ENCODE results near the gene C16orf74. TPM values are rescaled to one million over a fixed set of nuclear protein-coding genes. Genes with fewer than 3 reads are reported as not detected.
A peak's percentile ranks its signal among the peaks of the same experiment; 100 is the strongest.

Gene C16orf74
- total RNA-seq, 2 donors from 2014 or later = 0.52 to 1.6 TPM

DNA sequence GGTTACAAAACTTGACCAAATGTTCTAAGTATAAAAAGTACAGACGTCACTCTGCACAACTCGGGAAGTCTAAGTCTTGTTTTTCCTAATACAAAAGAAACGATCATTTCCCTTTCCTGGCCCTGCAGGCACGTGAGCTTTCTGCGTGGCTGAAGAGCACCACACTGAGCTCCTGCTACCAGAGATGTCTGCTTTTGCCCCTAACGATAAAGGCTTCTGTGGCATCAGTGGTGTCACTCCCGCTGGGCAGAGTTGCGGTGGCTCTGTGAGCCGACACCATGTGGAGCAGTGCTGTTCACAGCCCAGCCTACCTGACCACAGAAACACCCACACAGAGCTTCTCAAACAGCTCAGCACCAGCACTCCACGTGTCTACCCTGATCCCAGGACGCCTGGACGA lies 28.0 kb upstream of the C16orf74 start:
- intact Hi-C loops (cut with DNase I, micrococcal nuclease) = no loop called here
- ATAC-seq (no peak), DNase-seq (no peak)

GRCh38 chr16:85777583-85778310 lies 26.9 kb upstream of the C16orf74 start:
- ATAC-seq (no peak), DNase-seq (no peak)
- intact Hi-C loops (cut with DNase I, micrococcal nuclease) = no loop called here

GRCh38 chr16:85774811-85775210 lies 23.9 kb upstream of the C16orf74 start:
- ATAC-seq (no peak), DNase-seq (no peak)
- intact Hi-C loops (cut with DNase I, micrococcal nuclease) = no loop called here

DNA sequence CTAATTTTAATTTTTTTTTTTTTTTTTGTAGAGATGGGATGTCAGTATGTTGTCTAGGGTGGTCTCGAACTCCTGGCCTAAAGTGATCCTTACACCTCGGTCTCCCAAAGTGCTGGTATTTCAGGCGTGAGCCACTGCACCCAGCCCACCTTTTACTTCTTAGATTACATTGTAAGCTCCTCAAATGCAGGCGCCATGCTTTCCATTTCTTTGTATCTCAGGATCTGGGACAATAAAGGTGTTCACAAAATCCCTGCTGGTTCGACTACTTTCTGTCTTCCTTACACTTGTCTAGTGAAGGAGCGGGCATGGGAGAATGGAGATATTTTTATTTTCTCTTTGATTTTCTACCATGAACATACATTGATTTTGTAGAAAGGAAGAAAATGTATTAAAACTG lies 23.2 kb upstream of the C16orf74 start:
- no peak for DNase-seq
- intact Hi-C loops (cut with DNase I, micrococcal nuclease) = no loop called here
- no peak for ATAC-seq

- intact Hi-C loops (cut with DNase I, micrococcal nuclease) = no loop called here
- ATAC-seq (no peak), DNase-seq (no peak)
Observed at GRCh38 chr16:85773044-85773443, 22.1 kb upstream of the C16orf74 start.

DNA sequence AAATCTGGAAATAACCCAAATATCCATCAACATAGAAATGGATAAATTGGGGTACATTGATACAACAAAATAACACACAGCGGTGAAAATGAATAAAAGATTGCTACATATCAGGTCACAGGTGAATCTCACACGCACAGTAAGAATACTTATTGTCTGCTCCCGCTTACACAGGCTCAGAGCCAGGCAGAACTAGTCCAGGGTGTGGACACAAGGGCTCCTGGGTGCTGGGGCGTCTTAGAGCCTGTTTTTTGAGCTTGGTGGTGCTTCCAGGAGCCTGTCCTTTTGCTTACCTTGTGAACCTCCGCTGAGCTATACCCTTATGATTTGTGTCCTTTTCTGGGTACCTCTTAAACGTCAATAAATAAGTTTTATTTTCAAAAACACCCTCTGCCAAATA lies 19.8 kb upstream of the C16orf74 start:
- intact Hi-C loops (cut with DNase I, micrococcal nuclease) = no loop called here
- DNase-seq = no peak
- ATAC-seq = no peak

GRCh38 chr16:85768199-85768598 lies 17.3 kb upstream of the C16orf74 start:
- ATAC-seq = no peak
- intact Hi-C loops (cut with DNase I, micrococcal nuclease) = no loop called here
- DNase-seq = no peak

DNA sequence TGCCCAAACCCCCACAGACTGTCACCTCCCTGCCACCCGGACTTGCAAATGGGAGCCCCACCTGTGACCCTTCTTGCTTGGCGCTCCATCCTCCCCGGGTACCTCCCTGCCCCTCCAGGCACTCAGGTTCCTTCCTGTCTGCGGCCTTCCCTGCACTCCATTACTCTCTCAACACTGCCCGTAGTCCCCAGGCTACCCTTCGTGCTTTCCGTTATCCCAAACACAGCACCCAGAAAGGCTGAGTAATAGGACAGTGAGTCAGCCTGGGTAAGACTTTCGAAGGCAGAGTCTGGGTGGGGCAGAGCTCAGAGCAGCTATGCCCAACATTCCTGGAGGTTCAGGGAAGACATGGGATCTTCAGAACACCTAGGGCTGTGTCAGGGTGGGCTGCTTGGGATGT lies 16.6 kb upstream of the C16orf74 start:
- intact Hi-C loops (cut with DNase I, micrococcal nuclease) = no loop called here
- ATAC-seq (no peak), DNase-seq (no peak)

- ATAC-seq (no peak), DNase-seq (no peak)
- intact Hi-C loops (cut with DNase I, micrococcal nuclease) = no loop called here
Observed at GRCh38 chr16:85765767-85766166, 14.9 kb upstream of the C16orf74 start.

GRCh38 chr16:85765211-85765610 lies 14.3 kb upstream of the C16orf74 start:
- intact Hi-C loops (cut with DNase I, micrococcal nuclease) = no loop called here
- DNase-seq (no peak), ATAC-seq (no peak)

- DNase-seq (no peak), ATAC-seq (no peak)
- intact Hi-C loops (cut with DNase I, micrococcal nuclease) = no loop called here
Observed at GRCh38 chr16:85763616-85764015, 12.7 kb upstream of the C16orf74 start.

- DNase-seq (no peak), ATAC-seq (no peak)
- intact Hi-C loops (cut with DNase I, micrococcal nuclease) = no loop called here
Observed at GRCh38 chr16:85762970-85763369, 12.1 kb upstream of the C16orf74 start.

DNA sequence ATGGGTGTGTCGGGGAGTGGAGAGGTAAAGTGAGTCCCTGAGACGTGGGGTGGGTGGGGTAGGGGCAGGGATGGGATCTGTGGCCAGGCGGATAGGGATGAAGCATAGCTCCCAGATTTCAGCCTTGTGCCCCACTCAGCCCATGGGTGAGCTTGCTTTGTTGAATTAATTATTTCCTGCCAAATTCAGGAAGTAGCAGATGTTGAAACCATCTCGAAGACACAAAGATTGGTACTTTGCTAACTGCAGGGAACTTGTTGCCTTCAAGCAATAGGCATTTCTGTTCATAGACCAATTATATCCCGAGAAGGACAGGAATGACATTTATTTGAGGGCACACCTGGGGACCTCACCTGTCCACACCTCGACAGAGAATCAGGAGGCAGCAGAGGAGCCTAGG lies 11.0 kb upstream of the C16orf74 start:
- intact Hi-C loops (cut with DNase I, micrococcal nuclease) = no loop called here
- ATAC-seq (no peak), DNase-seq (no peak)

DNA sequence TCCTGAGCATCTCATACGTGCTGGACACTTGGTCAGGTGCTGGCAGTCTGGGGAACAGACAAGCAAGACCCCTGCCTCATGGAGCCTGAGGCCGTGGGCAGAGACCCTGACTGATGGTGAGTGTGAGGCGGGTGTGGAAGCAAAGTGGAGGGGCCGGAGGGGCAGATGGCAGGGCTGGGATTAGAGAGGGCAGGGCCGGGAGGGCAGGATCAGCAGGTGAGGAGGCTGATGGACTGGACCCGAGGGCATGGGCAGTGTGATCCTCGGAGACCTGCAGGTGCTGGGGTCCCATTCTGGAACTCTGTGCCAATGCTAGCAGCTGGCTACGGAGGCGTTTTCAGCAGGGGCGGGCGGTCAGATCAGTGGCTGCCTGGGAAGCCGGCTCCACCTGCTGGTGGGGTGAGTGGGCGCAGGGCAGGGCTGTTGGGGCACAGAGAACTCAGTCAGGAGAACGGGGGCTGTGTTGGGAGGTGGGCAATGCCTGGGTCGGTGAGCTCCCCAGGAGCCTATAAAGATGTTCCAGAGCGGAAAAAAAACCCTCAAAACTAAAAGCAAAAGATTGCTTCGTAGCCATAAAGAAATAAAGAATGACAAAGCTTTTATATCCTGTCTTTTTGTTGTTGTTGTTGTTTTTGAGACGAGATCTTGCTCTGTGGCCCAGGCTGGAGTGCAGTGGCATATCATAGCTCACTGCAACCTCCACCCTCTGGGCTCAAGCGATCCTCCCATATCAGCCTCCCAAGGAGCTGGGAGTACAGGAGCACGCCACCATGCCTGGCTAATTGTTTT lies 8.9 kb upstream of the C16orf74 start:
- ATAC-seq (peak; percentile 78), DNase-seq (peak in 1 of 2 donors; percentile 67)
- intact Hi-C loops (cut with DNase I, micrococcal nuclease) = no loop called here

DNA sequence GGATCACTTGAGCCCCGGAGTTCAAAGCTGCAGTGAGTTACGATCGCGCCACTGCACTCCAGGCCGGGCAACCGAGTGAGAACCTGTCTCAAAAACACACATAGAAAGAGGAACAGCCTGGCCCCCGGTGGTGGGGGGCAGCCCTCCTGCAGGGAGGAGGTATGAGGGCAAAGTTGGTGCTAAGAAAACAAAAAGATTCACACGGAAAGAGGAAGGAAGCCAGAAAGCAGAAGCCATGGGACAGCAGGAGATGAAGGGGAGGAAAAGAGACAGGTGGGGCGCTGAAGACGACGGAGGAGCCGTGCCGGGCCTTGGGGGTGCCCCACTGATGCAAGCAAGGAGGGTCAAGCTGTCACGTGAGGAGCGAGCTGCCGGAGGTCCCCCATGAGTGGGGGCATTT lies 8.2 kb upstream of the C16orf74 start:
- intact Hi-C loops (cut with DNase I, micrococcal nuclease) = no loop called here
- ATAC-seq (no peak), DNase-seq (no peak)

- DNase-seq (no peak), ATAC-seq (no peak)
- intact Hi-C loops (cut with DNase I, micrococcal nuclease) = no loop called here
Observed at GRCh38 chr16:85757341-85757822, 6.5 kb upstream of the C16orf74 start.

- no peak for ATAC-seq
- intact Hi-C loops (cut with DNase I, micrococcal nuclease) = no loop called here
- peak in 1 of 2 donors; percentile 34 for DNase-seq
Observed at GRCh38 chr16:85755929-85756768, 5.3 kb upstream of the C16orf74 start.

GRCh38 chr16:85754413-85754812 lies 3.5 kb upstream of the C16orf74 start:
- intact Hi-C loops (cut with DNase I, micrococcal nuclease) = no loop called here
- ATAC-seq (no peak), DNase-seq (no peak)

DNA sequence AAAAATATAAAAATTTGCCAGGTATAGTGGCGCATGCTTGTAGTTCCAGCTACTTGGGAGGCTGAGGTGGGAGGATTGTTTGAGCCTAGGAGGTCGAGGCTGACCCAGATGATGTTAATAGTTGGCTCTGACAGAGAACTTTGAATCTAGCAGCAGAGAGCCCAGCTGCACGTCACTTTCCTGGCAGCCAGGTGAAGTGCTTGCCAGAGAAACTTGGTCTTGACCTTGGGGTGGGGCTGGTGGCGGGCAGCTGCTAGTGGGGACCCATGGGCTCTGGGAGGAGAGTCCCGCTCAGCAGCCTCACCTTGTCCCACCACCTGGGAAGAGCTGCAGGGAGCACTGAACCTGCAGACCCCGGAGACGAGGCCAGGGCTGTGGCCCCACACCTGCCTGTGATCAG lies 3.1 kb upstream of the C16orf74 start:
- no peak for ATAC-seq
- DNase-seq = peak in 1 of 2 donors; percentile 28
- intact Hi-C loops (cut with DNase I, micrococcal nuclease) = no loop called here

DNA sequence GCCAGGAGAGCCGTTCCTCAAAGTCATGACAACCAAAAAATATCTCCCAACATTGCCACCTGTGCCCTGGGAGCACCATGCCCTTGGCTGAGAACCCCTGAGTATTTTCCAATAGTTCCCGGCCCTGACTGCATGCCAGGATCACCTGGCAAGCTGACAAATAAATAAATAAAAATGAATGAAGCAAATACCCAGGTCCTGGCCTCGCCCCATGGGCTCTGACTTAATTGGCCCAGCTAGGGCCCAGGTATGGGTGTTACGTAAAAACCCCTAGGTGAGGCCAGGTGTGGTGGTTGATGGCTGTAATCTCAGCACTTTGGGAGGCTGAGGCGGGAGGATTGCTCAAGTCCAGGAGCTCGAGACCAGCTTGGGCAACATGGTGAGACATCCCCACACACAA lies 2.7 kb upstream of the C16orf74 start:
- DNase-seq = no peak
- intact Hi-C loops (cut with DNase I, micrococcal nuclease) = no loop called here
- ATAC-seq = peak; percentile 30

Data from left colon (tissue), 2 donors.